Kidney (tissue), 14 donors: Measurements from ENCODE around the gene KRTAP20-3. TPM values are rescaled to one million over a fixed set of nuclear protein-coding genes. Genes with fewer than 3 reads are reported as not detected.

Source experiments
- DNase-seq, 5 donors: peaks; one replicate each; pipeline ENCODE4 v3.0.0-alpha.2; 2013 to 2020
- FAIRE-seq: peaks from 2 replicates; lab custom pipeline; 2012; peaks lifted over from hg19 to GRCh38; lab: Jason Lieb, UNC
- H3K27ac ChIP-seq, 2 donors: one replicate each; pipeline ENCODE4 v1.7.0; 2013; ENCODE audit warnings: low read depth in 2 of 2, low read length in 2 of 2, inconsistent platforms in 1 of 2
- H3K27me3 ChIP-seq: one replicate; pipeline ENCODE4 v1.7.1; 2013; ENCODE audit warnings: low read length, inconsistent platforms; ENCODE audit not compliant: control insufficient read depth, insufficient read depth
- H3K36me3 ChIP-seq, 3 donors: one replicate each; pipeline versions ENCODE4 v1.7.0 to v1.7.1; 2013; ENCODE audit warnings: low read length in 3 of 3, control low read depth in 1 of 3, inconsistent platforms in 1 of 3; ENCODE audit not compliant: insufficient read depth in 3 of 3, control insufficient read depth in 2 of 3
- H3K4me1 ChIP-seq, 3 donors: one replicate each; pipeline versions ENCODE4 v1.7.0 to v1.7.1; 2013; ENCODE audit warnings: low read length in 3 of 3, inconsistent platforms in 1 of 3, low read depth in 1 of 3; ENCODE audit not compliant: control insufficient read depth in 2 of 3, insufficient read depth in 2 of 3
- H3K4me3 ChIP-seq, 3 donors: one replicate each; pipeline versions ENCODE4 v1.7.0 to v1.8.1; 2013; ENCODE audit warnings: low read length in 3 of 3, control low read depth in 1 of 3, inconsistent platforms in 1 of 3
- H3K9ac ChIP-seq, 3 donors: one replicate each; pipeline versions ENCODE4 v1.7.0 to v1.7.1; 2013; ENCODE audit warnings: low read length in 3 of 3, control low read depth in 1 of 3, inconsistent platforms in 1 of 3
- H3K9me3 ChIP-seq, 3 donors: one replicate each; pipeline versions ENCODE4 v1.7.0 to v1.7.1; 2013; ENCODE audit warnings: low read length in 3 of 3, control low read depth in 1 of 3, inconsistent platforms in 1 of 3; ENCODE audit not compliant: control insufficient read depth in 2 of 3, insufficient read depth in 1 of 3
- CTCF ChIP-seq: IDR thresholded peaks from 3 replicates; pipeline ENCODE4 v1.5.1; 2012; ENCODE audit warnings: mild to moderate bottlenecking, moderate library complexity, borderline replicate concordance; ENCODE audit not compliant: insufficient read depth; ENCODE audit errors: extremely low read depth
- intact Hi-C: fragments of 100-400 bp; cut with DNase I; formaldehyde crosslinking; loops from one replicate; pipeline ENCODE4 v1.11.1; 2022
- polyA plus RNA-seq: library from polyadenylated mRNA; stranded (reverse); fragments of 350-450 nt; fragmentation: Illumina TruSeq; extraction: RNeasy Lipid Tissue Mini Kit (QIAGEN cat#74804); gene quantifications from one replicate; pipeline ENCODE4 v1.2.3, GENCODE V29; 2014; ENCODE audit warnings: low read depth, low replicate concordance; ENCODE audit not compliant: insufficient read depth
- total RNA-seq: library from RNA; stranded (reverse); fragmentation: NEBNext Ultra II Directional; extraction: Animal tissue kit (Norgen Biotek cat#: 25700); gene quantifications from one replicate; pipeline ENCODE4 v1.2.1, GENCODE V29; 2021
- donor health status: control.
- donor health status: control.
- donor health status: control.
- donor health status: control.
- donor health status: control.
- donor health status: DM: yes; HTN: yes; CAD: no.
- donor health status: Normal renal cell carcinoma (clear cell type).

KRTAP20-3 gene
- total and polyA plus RNA-seq, 2 donors from 2014 or later, result not detected

- H3K4me3 ChIP-seq, result no peak overlapping the region
- no peaks in the 10 kb centered on the region for H3K4me1 ChIP-seq
- no peaks in the 10 kb centered on the region for H3K36me3 ChIP-seq
- H3K9me3 ChIP-seq, result no peaks in the 10 kb centered on the region
- intact Hi-C loops, result no loop called here
- DNase-seq (no peak), FAIRE-seq (no peak)
- no peak overlapping the region for H3K9ac ChIP-seq
- TF ChIP-seq CTCF, result no peak
- H3K27ac ChIP-seq, result no peak overlapping the region
- H3K27me3 ChIP-seq, result no peaks in the 10 kb centered on the region
Measured at GRCh38 chr21:30605968-30606367, 36.7 kb upstream of the KRTAP20-3 start.

GRCh38 chr21:30612132-30612531 is 30.5 kb upstream of the KRTAP20-3 start:
- Histone ChIP-seq H3K4me1 (no peaks in the 10 kb centered on the region), H3K9ac (no peak overlapping the region), H3K36me3 (no peaks in the 10 kb centered on the region), H3K9me3 (no peaks in the 10 kb centered on the region), H3K27ac (no peak overlapping the region), H3K27me3 (no peaks in the 10 kb centered on the region), H3K4me3 (no peak overlapping the region)
- intact Hi-C loops, result no loop called here
- FAIRE-seq, result no peak
- no peak for DNase-seq
- TF ChIP-seq CTCF, result no peak

- Histone ChIP-seq H3K4me1 (no peaks in the 10 kb centered on the region), H3K9me3 (no peaks in the 10 kb centered on the region), H3K9ac (no peak within 1 kb of the TSS), H3K27ac (no peak within 1 kb of the TSS), H3K27me3 (no peaks in the 10 kb centered on the region), H3K36me3 (no peaks in the 10 kb centered on the region), H3K4me3 (no peak within 1 kb of the TSS)
- no peak for FAIRE-seq
- no peak for TF ChIP-seq CTCF
- intact Hi-C loops, result no loop called here
- DNase-seq, result no peak
Measured at GRCh38 chr21:30613836-30614235, 28.8 kb upstream of the KRTAP20-3 start, which contains the start of gene KRTAP6-1. KRTAP6-1 (minus strand) TSS chr21:30613930; CDS start chr21:30613904, 26 bp downstream.

- Histone ChIP-seq H3K27me3 (no peaks in the 10 kb centered on the region), H3K36me3 (no peaks in the 10 kb centered on the region), H3K9me3 (no peaks in the 10 kb centered on the region), H3K9ac (no peak overlapping the region), H3K4me3 (no peak overlapping the region), H3K4me1 (no peaks in the 10 kb centered on the region), H3K27ac (no peak overlapping the region)
- DNase-seq (no peak), FAIRE-seq (no peak)
- TF ChIP-seq CTCF, result no peak
- intact Hi-C loops, result no loop called here
Measured at GRCh38 chr21:30615199-30615598, 27.5 kb upstream of the KRTAP20-3 start.
